Dendritic cell treated with granulocyte-macrophage colony-stimulating factor and Interleukin-4, amounts not matched to agents 40 ng/mL and 50 ng/mL, for 4 days (primary cell): ENCODE measurements around the gene ZCCHC10.
"Not testable (repeated sequence)": the region's sequence is repeated elsewhere in the genome, so short reads cannot be mapped to it uniquely, and the experiment has no call there.

Source experiments
- H3K27ac Mint-ChIP-seq: one replicate; pipeline ENCODE4 v1.8.0; 2022; ENCODE audit warnings: mild to moderate bottlenecking, mixed read lengths
- H3K27me3 Mint-ChIP-seq: one replicate; pipeline ENCODE4 v1.8.0; 2022; ENCODE audit warnings: mild to moderate bottlenecking, mixed read lengths
- H3K36me3 Mint-ChIP-seq: one replicate; pipeline ENCODE4 v1.8.0; 2022; ENCODE audit warnings: low read depth, mixed read lengths
- H3K4me1 Mint-ChIP-seq: one replicate; pipeline ENCODE4 v1.8.0; 2022; ENCODE audit warnings: low read depth, mixed read lengths
- H3K4me3 Mint-ChIP-seq: one replicate; pipeline ENCODE4 v1.8.0; 2022; ENCODE audit warnings: mild to moderate bottlenecking, moderate library complexity, mixed read lengths
- H3K9me3 Mint-ChIP-seq: one replicate; pipeline ENCODE4 v1.8.0; 2022; ENCODE audit warnings: mixed read lengths
- intact Hi-C: fragments of 100-400 bp; cut with micrococcal nuclease; formaldehyde crosslinking; loops from one replicate; pipeline ENCODE4 v1.15.0; 2022

The ZCCHC10 gene

GRCh38 chr5:132979976-132980375 lies 46.4 kb downstream of the ZCCHC10 start:
- H3K4me3 Mint-ChIP-seq: no peak overlapping the region
- no peaks in the 10 kb centered on the region for H3K9me3 Mint-ChIP-seq
- H3K36me3 Mint-ChIP-seq: no peaks in the 10 kb centered on the region
- H3K27ac Mint-ChIP-seq: no peak overlapping the region
- H3K27me3 Mint-ChIP-seq: peaks cover 2% of the 10 kb centered on the region
- intact Hi-C loops: no loop called here
- peaks cover 9% of the 10 kb centered on the region for H3K4me1 Mint-ChIP-seq

GRCh38 chr5:132979367-132979940 lies 46.9 kb downstream of the ZCCHC10 start:
- H3K36me3 Mint-ChIP-seq: no peaks in the 10 kb centered on the region
- peaks cover 9% of the 10 kb centered on the region for H3K4me1 Mint-ChIP-seq
- H3K27me3 Mint-ChIP-seq: peaks cover 2% of the 10 kb centered on the region
- H3K9me3 Mint-ChIP-seq: no peaks in the 10 kb centered on the region
- H3K4me3 Mint-ChIP-seq: no peak overlapping the region
- H3K27ac Mint-ChIP-seq: no peak overlapping the region
- intact Hi-C loops: no loop called here

GRCh38 chr5:132976852-132977251 lies 49.5 kb downstream of the ZCCHC10 start:
- H3K36me3 Mint-ChIP-seq: no peaks in the 10 kb centered on the region
- H3K9me3 Mint-ChIP-seq: no peaks in the 10 kb centered on the region
- peaks cover 9% of the 10 kb centered on the region for H3K4me1 Mint-ChIP-seq
- intact Hi-C loops: no loop called here
- H3K4me3 Mint-ChIP-seq: no peak overlapping the region
- no peaks in the 10 kb centered on the region for H3K27me3 Mint-ChIP-seq
- H3K27ac Mint-ChIP-seq: no peak overlapping the region

- H3K27me3 Mint-ChIP-seq, H3K9me3 Mint-ChIP-seq, intact Hi-C loops, H3K4me1 Mint-ChIP-seq, H3K27ac Mint-ChIP-seq, H3K36me3 Mint-ChIP-seq, H3K4me3 Mint-ChIP-seq: not testable (repeated sequence)
These were observed 53.9 kb downstream of the ZCCHC10 start for GRCh38 chr5:132972436-132972828.

- intact Hi-C loops: no loop called here
- no peak overlapping the region for H3K4me3 Mint-ChIP-seq
- no peaks in the 10 kb centered on the region for H3K36me3 Mint-ChIP-seq
- H3K9me3 Mint-ChIP-seq: no peaks in the 10 kb centered on the region
- no peak overlapping the region for H3K27ac Mint-ChIP-seq
- H3K4me1 Mint-ChIP-seq: no peaks in the 10 kb centered on the region
- H3K27me3 Mint-ChIP-seq: no peaks in the 10 kb centered on the region
These were observed 54.6 kb downstream of the ZCCHC10 start for GRCh38 chr5:132971483-132972435.

- H3K27ac Mint-ChIP-seq: no peak overlapping the region
- no peaks in the 10 kb centered on the region for H3K27me3 Mint-ChIP-seq
- no peaks in the 10 kb centered on the region for H3K9me3 Mint-ChIP-seq
- no peak overlapping the region for H3K4me3 Mint-ChIP-seq
- no peaks in the 10 kb centered on the region for H3K4me1 Mint-ChIP-seq
- intact Hi-C loops: no loop called here
- H3K36me3 Mint-ChIP-seq: peaks cover 12% of the 10 kb centered on the region
These were observed 61.2 kb downstream of the ZCCHC10 start for GRCh38 chr5:132965120-132965519.

- H3K9me3 Mint-ChIP-seq: no peaks in the 10 kb centered on the region
- H3K27me3 Mint-ChIP-seq: no peaks in the 10 kb centered on the region
- peaks cover 22% of the 10 kb centered on the region for H3K36me3 Mint-ChIP-seq
- peaks cover 2% of the 10 kb centered on the region for H3K4me1 Mint-ChIP-seq
- H3K4me3 Mint-ChIP-seq: peak within 1 kb of the TSS; percentile 86
- H3K27ac Mint-ChIP-seq: peak within 1 kb of the TSS; percentile 93
- intact Hi-C loops: loop anchor here (1.0 to 2.0 kb wide), 2 partner anchors 63 to 89 kb away; partner anchors contain the start of genes HSPA4 and ZCCHC10
These were observed 62.9 kb downstream of the ZCCHC10 start, which contains the start of gene AFF4 for GRCh38 chr5:132963171-132964104. Gene AFF4 (minus strand): TSS chr5:132963634. CDS start chr5:132937189, 26,445 bp downstream.

GRCh38 chr5:132962429-132963021 lies 63.8 kb downstream of the ZCCHC10 start:
- Mint-ChIP-seq H3K4me1 (peaks cover 6% of the 10 kb centered on the region), H3K36me3 (peaks cover 22% of the 10 kb centered on the region), H3K27me3 (no peaks in the 10 kb centered on the region), H3K27ac (peak overlapping the region; percentile 93), H3K9me3 (no peaks in the 10 kb centered on the region), H3K4me3 (peak overlapping the region; percentile 86)
- intact Hi-C loops: loop anchor here (1.0 to 2.0 kb wide), 2 partner anchors 64 to 90 kb away; partner anchors contain the start of genes HSPA4 and ZCCHC10

- H3K4me1 Mint-ChIP-seq: peaks cover 6% of the 10 kb centered on the region
- H3K27ac Mint-ChIP-seq: peak overlapping the region; percentile 93
- intact Hi-C loops: loop anchor here (2.0 kb wide), 1 partner anchor 65 kb away; the partner anchor contains the start of gene ZCCHC10
- H3K36me3 Mint-ChIP-seq: peaks cover 22% of the 10 kb centered on the region
- no peaks in the 10 kb centered on the region for H3K27me3 Mint-ChIP-seq
- H3K9me3 Mint-ChIP-seq: no peaks in the 10 kb centered on the region
- H3K4me3 Mint-ChIP-seq: peak overlapping the region; percentile 86
These were observed 64.5 kb downstream of the ZCCHC10 start for GRCh38 chr5:132961887-132962286.

- H3K9me3 Mint-ChIP-seq, H3K27ac Mint-ChIP-seq, H3K4me3 Mint-ChIP-seq, intact Hi-C loops, H3K4me1 Mint-ChIP-seq, H3K27me3 Mint-ChIP-seq: not testable (repeated sequence)
- peaks cover 22% of the 10 kb centered on the region for H3K36me3 Mint-ChIP-seq
These were observed 65.1 kb downstream of the ZCCHC10 start for GRCh38 chr5:132961123-132961815.

- Mint-ChIP-seq H3K4me1 (peaks cover 23% of the 10 kb centered on the region), H3K36me3 (peaks cover 46% of the 10 kb centered on the region)
- intact Hi-C loops, H3K9me3 Mint-ChIP-seq, H3K27me3 Mint-ChIP-seq, H3K27ac Mint-ChIP-seq, H3K4me3 Mint-ChIP-seq: not testable (repeated sequence)
These were observed 70.1 kb downstream of the ZCCHC10 start for GRCh38 chr5:132956166-132956799.

GRCh38 chr5:132953710-132954109 lies 72.6 kb downstream of the ZCCHC10 start:
- Mint-ChIP-seq H3K27me3 (no peaks in the 10 kb centered on the region), H3K4me1 (peaks cover 23% of the 10 kb centered on the region), H3K9me3 (no peaks in the 10 kb centered on the region), H3K27ac (no peak overlapping the region), H3K36me3 (peaks cover 58% of the 10 kb centered on the region), H3K4me3 (no peak overlapping the region)
- intact Hi-C loops: no loop called here
